ENCODE data around the gene BRICD5. TPM values are rescaled to one million over a fixed set of nuclear protein-coding genes. Genes with fewer than 3 reads are reported as not detected.
"Not testable (repeated sequence)": the region's sequence is repeated elsewhere in the genome, so short reads cannot be mapped to it uniquely, and the experiment has no call there.

The BRICD5 gene
- total RNA-seq, 3 donors from 2014 or later (not counting 1 experiment from before 2014, with no cell fraction given): 3.2 to 5.2 (median 3.6) TPM

DNA sequence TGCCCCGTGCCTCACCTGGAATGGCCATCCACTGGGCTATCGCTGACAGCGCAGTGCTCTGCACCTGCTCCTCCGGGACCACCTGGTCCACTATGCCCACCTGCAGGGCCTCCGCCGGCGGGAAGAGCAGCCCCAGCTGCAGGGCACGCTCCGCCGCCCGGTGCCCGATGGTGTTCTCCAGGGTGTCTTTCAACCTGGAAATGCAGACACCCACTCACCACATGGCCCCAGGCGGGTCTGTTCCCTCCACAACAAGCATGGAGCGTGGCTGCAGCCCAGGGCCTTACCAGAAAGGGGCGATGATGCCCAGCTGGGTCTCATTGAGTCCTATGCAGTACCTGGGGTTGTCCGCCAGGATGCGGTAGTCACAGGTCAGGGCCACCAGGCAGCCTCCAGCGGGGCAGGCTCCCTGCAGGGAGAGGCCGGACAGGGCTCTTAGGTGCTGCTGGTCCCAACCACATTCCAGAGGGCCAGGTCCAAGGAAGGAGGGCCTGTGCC lies 32.4 kb upstream of the BRICD5 start:
- WGBS (ENCODE audit: insufficient coverage): 97% methylated on average over 19 of the region's 19 CpGs
- Mint-ChIP-seq H3K4me3 (no peak overlapping the region), H3K36me3 (no peaks in the 10 kb centered on the region), H3K27me3 (ENCODE audit: low read depth in 2 of 2) (no peaks in the 10 kb centered on the region), H3K9me3 (no peaks in the 10 kb centered on the region), H3K27ac (no peak overlapping the region), H3K4me1 (no peaks in the 10 kb centered on the region)
- TF ChIP-seq, protein P1, sequence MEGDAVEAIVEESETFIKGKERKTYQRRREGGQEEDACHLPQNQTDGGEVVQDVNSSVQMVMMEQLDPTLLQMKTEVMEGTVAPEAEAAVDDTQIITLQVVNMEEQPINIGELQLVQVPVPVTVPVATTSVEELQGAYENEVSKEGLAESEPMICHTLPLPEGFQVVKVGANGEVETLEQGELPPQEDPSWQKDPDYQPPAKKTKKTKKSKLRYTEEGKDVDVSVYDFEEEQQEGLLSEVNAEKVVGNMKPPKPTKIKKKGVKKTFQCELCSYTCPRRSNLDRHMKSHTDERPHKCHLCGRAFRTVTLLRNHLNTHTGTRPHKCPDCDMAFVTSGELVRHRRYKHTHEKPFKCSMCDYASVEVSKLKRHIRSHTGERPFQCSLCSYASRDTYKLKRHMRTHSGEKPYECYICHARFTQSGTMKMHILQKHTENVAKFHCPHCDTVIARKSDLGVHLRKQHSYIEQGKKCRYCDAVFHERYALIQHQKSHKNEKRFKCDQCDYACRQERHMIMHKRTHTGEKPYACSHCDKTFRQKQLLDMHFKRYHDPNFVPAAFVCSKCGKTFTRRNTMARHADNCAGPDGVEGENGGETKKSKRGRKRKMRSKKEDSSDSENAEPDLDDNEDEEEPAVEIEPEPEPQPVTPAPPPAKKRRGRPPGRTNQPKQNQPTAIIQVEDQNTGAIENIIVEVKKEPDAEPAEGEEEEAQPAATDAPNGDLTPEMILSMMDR (IDR thresholded peaks at IDR 0.05): no peak
- Histone ChIP-seq H3K4me3 (ENCODE audit: low read length) (no peak overlapping the region), H3K27ac (ENCODE audit: low read length) (no peak overlapping the region), H3K4me1 (ENCODE audit: control insufficient read depth, insufficient read depth, low read length) (no peaks in the 10 kb centered on the region), H3K36me3 (ENCODE audit: control insufficient read depth, insufficient read depth, low read length) (peaks cover 29% of the 10 kb centered on the region), H3K9me3 (ENCODE audit: control insufficient read depth, insufficient read depth, low read length) (no peaks in the 10 kb centered on the region), H3K27me3 (ENCODE audit: control insufficient read depth, insufficient read depth, low read length) (no peaks in the 10 kb centered on the region)
- ATAC-seq (no peak), DNase-seq (no peak)
- intact Hi-C loops (cut with micrococcal nuclease): no loop called here

DNA sequence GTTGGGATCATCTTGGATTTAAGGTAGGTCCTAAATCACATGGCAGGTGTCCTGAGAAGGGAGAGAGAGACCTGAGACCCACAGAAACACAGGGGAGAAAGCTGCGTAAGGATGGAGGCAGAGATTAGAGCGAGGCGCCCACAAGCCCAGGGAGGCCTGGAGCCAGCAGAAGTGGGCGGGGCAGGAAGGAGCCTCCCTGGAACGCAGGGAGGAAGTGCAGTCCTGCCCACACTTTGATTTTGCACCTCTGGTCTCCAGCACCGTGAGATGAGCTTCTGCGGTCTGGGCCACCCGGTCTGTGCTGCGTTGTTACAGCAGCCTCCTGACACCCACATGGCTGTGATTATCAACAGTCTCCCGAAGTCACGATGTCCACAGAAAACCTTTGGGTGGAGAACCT lies 31.9 kb upstream of the BRICD5 start:
- intact Hi-C loops (cut with micrococcal nuclease): no loop called here
- Mint-ChIP-seq H3K27me3 (ENCODE audit: low read depth in 2 of 2) (no peaks in the 10 kb centered on the region), H3K36me3 (no peaks in the 10 kb centered on the region), H3K4me3 (no peak overlapping the region), H3K9me3 (no peaks in the 10 kb centered on the region), H3K27ac (no peak overlapping the region), H3K4me1 (no peaks in the 10 kb centered on the region)
- no peaks in the 10 kb centered on the region for H3K4me1 ChIP-seq (ENCODE audit: control insufficient read depth, insufficient read depth, low read length)
- peaks cover 29% of the 10 kb centered on the region for H3K36me3 ChIP-seq (ENCODE audit: control insufficient read depth, insufficient read depth, low read length)
- WGBS (ENCODE audit: insufficient coverage): 89% methylated on average over 11 of the region's 11 CpGs
- H3K4me3 ChIP-seq (ENCODE audit: low read length): no peak overlapping the region
- no peaks in the 10 kb centered on the region for H3K9me3 ChIP-seq (ENCODE audit: control insufficient read depth, insufficient read depth, low read length)
- DNase-seq (no peak), ATAC-seq (no peak)
- H3K27ac ChIP-seq (ENCODE audit: low read length): no peak overlapping the region
- H3K27me3 ChIP-seq (ENCODE audit: control insufficient read depth, insufficient read depth, low read length): no peaks in the 10 kb centered on the region
- TF ChIP-seq, protein P1 (IDR thresholded peaks at IDR 0.05): no peak

DNA sequence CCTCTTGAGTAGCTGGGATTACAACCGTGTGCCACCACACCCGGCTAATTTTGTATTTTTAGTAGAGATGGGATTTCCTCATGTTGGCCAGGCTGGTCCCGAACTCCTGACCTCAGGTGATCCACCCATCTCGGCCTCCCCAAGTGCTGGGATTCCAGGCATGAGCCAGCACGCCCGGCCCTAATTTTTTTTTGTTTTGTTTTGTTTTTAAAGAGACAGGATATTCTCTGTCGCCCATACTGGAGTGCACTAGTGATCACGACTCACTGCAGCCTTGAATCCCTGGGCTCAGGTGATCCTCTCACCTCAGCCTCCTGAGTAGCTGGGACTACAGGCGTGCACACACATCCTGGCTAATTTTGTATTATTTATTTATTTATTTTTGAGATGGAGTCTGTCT lies 29.7 kb upstream of the BRICD5 start:
- DNase-seq; H3K9me3 ChIP-seq (ENCODE audit: control insufficient read depth, insufficient read depth, low read length); H3K4me1 Mint-ChIP-seq; H3K27ac ChIP-seq (ENCODE audit: low read length); H3K4me3 Mint-ChIP-seq; intact Hi-C loops (cut with micrococcal nuclease); H3K4me3 ChIP-seq (ENCODE audit: low read length); H3K9me3 Mint-ChIP-seq; ATAC-seq; H3K27me3 Mint-ChIP-seq (ENCODE audit: low read depth in 2 of 2); H3K36me3 Mint-ChIP-seq; H3K27ac Mint-ChIP-seq; H3K27me3 ChIP-seq (ENCODE audit: control insufficient read depth, insufficient read depth, low read length): not testable (repeated sequence)
- Histone ChIP-seq H3K36me3 (ENCODE audit: control insufficient read depth, insufficient read depth, low read length) (peaks cover 23% of the 10 kb centered on the region), H3K4me1 (ENCODE audit: control insufficient read depth, insufficient read depth, low read length) (peaks cover 13% of the 10 kb centered on the region)
- WGBS (ENCODE audit: insufficient coverage): 98% methylated on average over 8 of the region's 9 CpGs

DNA sequence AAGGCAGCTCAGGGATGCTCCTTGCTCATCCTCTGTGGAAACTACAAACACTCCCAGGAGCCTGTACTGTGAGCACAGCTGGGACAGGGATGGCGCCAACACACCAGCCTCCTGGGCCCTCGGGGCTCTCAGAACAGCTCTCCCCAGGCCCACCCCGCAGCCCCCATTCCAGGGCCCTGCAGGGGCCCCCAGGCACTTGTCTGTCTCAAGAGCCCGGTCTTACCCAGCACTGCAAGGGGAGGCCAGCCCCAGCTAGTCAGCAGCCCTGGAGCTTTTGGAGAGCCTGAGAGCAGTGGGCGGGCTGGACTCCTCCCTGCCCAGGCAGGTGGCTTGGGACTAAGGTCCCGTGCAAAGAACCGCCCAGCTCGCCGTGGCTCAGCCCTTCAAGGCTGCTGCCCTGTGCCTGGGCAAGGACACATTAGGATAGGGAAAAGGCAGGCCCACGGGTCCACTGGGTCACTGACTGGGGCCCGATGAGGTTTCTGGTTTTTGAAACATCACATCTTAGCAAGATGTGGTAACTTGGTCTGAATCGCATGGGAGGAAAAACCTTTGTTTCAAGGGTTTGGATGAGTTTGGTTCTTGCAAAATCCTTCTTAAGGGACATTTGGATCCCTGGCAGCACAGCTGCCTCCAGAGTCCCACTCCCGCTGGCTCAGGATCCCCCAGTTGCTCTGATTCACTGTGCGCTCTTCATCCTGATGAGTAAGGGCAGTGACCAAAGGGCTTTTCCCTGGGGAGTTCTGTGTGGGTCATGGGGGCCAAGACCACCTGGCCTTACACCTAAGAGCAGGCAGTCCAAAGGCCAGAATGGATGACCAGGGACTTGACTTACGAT lies 28.4 kb upstream of the BRICD5 start:
- DNase-seq (no peak), ATAC-seq (no peak)
- Histone ChIP-seq H3K27me3 (ENCODE audit: control insufficient read depth, insufficient read depth, low read length) (peaks cover 6% of the 10 kb centered on the region), H3K4me3 (ENCODE audit: low read length) (no peak overlapping the region), H3K27ac (ENCODE audit: low read length) (no peak overlapping the region), H3K36me3 (ENCODE audit: control insufficient read depth, insufficient read depth, low read length) (peaks cover 24% of the 10 kb centered on the region), H3K9me3 (ENCODE audit: control insufficient read depth, insufficient read depth, low read length) (no peaks in the 10 kb centered on the region), H3K4me1 (ENCODE audit: control insufficient read depth, insufficient read depth, low read length) (peaks cover 13% of the 10 kb centered on the region)
- 95% methylated on average over 15 of the region's 15 CpGs for WGBS (ENCODE audit: insufficient coverage)
- TF ChIP-seq, protein P1 (IDR thresholded peaks at IDR 0.05): no peak
- intact Hi-C loops (cut with micrococcal nuclease): no loop called here
- Mint-ChIP-seq H3K4me3 (no peak overlapping the region), H3K9me3 (no peaks in the 10 kb centered on the region), H3K27me3 (ENCODE audit: low read depth in 2 of 2) (no peaks in the 10 kb centered on the region), H3K4me1 (no peaks in the 10 kb centered on the region), H3K27ac (no peak overlapping the region), H3K36me3 (no peaks in the 10 kb centered on the region)
